Activated CD4-positive, CD25-positive, alpha-beta regulatory T cell treated with anti-CD3 and anti-CD28 coated beads, Interleukin-2, amount 50 U/mL, for 72 hours (primary cell): Measurements from ENCODE around the gene ATP10A.
"Not testable (repeated sequence)": the region's sequence is repeated elsewhere in the genome, so short reads cannot be mapped to it uniquely, and the experiment has no call there.

Source experiments
- DNase-seq: peaks from one replicate; pipeline ENCODE4 v3.0.0; 2021

The ATP10A gene

GRCh38 chr15:25770618-25771337, 92.3 kb downstream of the ATP10A start:
- no peak for DNase-seq

GRCh38 chr15:25770031-25770430, 93.1 kb downstream of the ATP10A start:
- DNase-seq, result no peak

DNA sequence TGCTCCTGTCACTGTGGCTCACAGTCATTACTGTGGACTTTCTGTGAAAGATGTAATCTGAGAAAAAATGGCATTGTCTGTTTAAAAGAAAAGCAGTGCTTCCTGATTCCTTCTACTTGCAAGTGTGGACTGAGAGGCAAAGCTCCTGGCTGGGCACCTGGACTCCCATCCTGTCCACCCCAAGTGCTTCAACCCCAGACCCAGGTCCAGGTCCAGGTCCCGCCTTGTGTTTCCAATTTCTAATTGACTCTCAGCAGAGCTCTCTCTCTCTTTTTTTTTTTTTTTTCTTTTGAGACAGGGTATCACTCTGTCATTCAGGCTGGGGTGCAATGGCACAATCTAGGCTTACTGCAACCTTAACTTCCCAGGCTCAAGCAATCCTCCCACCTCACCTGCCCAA, 94.9 kb downstream of the ATP10A start:
- no peak for DNase-seq

- DNase-seq, result no peak
Measured at GRCh38 chr15:25767356-25768151, 95.6 kb downstream of the ATP10A start.

GRCh38 chr15:25766417-25766816, 96.7 kb downstream of the ATP10A start:
- no peak for DNase-seq

DNA sequence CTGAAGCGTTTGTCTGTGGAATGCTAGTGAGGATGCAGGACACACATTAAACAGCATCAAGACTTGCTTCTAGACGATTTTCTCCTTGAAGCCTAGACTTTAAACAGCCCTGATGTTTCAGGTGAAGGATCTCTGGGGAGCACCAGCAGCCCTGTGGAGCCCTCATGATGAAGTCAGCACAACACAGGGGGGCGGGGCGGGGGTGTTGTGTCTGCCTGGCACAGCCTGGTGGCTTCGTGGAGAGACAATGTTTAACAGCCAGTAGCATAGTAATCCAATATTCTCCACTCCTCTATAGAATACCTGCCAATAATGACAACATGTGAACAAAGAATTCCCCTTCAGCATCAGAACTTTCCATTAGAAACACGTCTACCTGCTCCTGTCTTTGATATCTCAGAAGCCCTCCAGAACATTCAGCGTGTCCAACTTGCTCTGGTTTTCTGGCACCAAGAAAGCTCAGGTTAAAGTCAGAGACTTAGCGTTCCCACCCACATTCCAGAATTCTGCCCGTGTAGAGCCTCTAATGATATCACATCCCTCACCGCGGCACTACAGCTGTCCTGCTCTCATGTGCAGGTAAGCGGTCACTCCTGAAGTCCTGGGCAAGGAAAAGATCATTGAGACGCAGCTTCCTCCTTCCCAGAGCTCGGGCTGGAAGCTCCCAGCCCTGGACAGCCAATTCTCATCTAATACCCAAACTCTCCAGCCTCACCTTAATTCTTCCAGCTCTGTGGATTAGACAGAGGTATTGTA, 98.0 kb downstream of the ATP10A start:
- DNase-seq, result no peak

- no peak for DNase-seq
Measured at GRCh38 chr15:25763954-25764353, 99.2 kb downstream of the ATP10A start.

- DNase-seq, result no peak
Measured at GRCh38 chr15:25763331-25763751, 99.8 kb downstream of the ATP10A start.

GRCh38 chr15:25761971-25762662, 101.0 kb downstream of the ATP10A start:
- no peak for DNase-seq

- DNase-seq, result no peak
Measured at GRCh38 chr15:25759421-25759820, 103.7 kb downstream of the ATP10A start.

DNA sequence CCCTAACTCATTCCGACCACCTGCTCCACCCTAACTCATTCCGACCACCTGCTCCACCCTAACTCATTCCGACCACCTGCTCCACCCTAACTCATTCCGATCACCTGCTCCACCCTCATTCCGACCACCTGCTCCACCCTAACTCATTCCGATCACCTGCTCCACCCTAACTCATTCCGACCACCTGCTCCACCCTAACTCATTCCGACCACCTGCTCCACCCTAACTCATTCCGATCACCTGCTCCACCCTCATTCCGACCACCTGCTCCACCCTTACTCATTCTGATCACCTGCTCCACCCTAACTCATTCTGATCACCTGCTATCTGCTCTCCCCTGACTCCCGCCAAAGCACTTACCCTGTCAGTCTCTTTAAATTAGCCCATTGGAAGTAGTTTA, 104.5 kb downstream of the ATP10A start:
- not testable (repeated sequence) for DNase-seq

DNA sequence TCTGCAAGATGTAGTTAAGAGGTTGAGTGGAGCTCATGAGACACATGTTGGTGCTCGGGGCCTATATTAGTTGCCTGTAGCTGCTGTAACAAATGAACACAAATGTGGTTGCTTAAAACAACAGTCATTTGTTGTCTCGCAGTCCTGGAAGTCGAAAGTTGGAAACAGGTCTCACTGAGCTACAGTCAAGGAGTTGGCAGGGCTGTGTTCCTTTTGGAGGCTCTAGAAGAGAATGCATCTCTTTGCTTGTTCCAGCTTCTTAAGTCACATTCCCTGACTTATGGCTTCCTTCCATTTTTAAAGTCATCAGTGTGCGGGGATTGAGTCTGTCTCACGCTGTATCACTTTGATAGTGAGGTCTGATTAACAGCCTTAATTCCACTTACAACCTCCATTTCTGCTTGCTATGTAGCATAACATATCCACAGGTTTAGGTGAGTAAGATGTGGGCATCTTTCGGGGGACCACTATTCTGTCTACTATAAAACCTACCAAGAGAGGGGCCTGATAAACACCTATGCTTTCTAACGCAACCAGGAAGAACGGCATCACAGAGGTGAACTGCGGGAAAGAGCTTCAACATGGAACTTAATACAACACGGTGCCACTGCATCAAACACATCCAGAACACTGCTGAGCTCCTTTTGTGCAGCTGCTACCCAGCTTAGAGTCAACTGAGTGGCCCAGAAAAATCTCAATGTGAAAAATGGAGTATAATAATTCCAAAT, 119.4 kb downstream of the ATP10A start:
- no peak for DNase-seq

- DNase-seq, result no peak
Measured at GRCh38 chr15:25742776-25743547, 120.2 kb downstream of the ATP10A start.

DNA sequence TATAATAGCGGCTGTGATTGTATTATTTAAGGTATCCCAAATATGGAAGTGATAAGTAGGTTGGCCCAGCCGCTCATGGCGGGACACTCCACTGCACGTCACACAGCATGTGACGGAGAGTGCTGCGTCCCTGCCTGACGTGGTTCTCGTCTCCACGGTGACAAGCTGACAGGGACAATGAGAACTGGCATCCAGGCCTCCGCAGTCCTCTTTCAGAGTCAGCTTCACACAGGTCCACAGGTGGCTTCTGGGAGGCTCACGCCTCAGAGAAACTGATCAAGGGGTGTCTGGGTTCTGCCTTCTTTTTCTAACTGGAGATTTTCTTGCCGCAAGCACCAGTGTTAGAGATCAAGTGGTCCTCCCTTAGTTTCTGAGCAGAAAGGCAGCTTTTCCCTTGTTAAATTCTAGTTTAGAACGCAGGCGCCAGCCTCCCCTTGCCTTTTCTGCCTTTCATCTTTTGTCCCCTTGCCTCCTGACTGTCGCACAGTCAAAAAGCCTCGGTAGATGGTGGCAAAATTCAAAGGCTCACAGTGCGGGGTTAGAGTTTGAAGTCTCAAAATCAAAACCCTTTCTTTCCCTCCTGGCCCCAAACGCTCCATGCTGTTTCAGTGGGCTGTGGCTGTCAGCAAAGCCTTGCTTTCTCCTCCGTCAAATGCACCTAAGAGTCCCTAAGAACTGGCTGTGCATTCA, 120.9 kb downstream of the ATP10A start:
- no peak for DNase-seq

DNA sequence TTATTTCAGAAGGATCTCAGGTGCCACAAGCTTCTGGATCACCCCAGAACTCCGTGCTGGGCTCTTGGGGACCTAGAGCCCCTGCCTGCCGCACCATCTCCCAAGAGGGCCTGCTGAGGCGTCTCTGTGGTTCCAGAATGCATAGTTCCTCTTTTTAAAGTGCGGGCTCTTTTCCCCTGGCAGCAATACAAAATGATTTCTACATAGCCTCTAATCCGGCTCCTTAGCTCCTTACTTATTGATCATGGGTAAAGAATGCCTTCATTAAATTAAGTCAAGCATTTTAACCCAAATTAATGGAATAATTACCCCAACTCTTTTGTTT, 121.9 kb downstream of the ATP10A start:
- DNase-seq, result no peak

GRCh38 chr15:25740383-25741255, 122.5 kb downstream of the ATP10A start:
- no peak for DNase-seq

- DNase-seq, result no peak
Measured at GRCh38 chr15:25739687-25740121, 123.4 kb downstream of the ATP10A start.

DNA sequence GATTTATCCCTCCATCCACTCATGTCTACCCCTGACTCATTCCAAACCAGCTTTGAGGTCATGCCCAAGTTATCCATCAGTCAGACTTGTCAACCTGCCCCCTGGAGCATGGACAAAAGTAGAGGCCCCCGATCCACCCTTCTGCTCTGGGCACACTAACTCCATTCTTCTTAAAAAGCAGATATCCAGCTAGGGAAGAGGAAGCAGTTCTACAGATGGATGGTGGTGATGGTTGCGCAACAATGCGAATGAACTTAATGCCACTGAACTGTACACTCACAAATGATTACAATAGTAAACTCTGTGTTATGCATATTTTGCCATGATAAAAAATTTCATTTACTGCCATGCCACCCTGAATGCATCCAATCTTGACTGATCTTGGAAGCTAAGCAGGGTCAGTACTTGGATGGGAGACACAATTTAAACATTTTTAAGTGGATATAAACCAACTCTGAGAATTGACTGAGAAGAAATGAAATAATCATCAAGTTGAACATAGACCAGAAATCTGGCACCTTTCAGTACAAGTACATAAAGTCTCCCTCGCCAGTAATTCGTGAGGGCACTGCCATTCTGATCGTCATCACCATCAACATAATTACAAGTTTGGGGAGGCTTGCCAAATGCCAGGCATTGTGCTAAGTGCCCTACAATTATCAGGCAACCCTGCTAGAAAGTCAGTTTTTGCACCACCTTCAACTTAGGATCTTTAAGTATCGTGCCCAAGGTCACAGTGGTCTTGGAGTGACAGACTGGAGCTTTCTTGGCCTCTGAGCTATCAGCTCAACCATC, 124.8 kb downstream of the ATP10A start:
- no peak for DNase-seq

DNA sequence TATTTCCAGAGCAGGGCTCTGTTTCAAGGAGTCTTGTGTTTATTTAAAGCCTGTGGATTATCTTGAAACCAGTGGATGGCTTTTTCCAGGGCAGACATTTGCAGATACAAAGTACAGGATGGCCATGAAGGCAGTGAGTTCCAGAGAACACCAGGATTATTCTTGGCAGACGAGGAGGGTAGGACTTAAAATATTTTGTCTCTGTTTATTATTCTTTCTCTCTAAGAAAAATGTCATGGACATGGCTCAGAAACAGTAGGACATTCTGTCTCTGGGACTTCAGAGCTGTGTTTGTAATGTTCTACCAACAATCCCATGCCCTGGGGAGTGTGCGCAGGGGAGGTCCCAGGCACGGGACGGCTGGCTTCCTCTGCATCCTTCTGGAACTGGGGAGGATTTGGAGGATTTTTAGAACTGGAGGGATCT, 125.9 kb downstream of the ATP10A start:
- DNase-seq, result no peak
